Activated naive CD8-positive, alpha-beta T cell treated with anti-CD3 and anti-CD28 coated beads for 36 hours (primary cell): ENCODE data around the gene HS3ST4. TPM values are rescaled to one million over a fixed set of nuclear protein-coding genes. Genes with fewer than 3 reads are reported as not detected.

Experiments used
- DNase-seq: peaks from one replicate; pipeline ENCODE4 v3.0.0; 2021
- H3K27ac Mint-ChIP-seq: one replicate; pipeline ENCODE4 v1.8.0; 2022; ENCODE audit warnings: mild to moderate bottlenecking, moderate library complexity, mixed read lengths
- H3K27me3 Mint-ChIP-seq: one replicate; pipeline ENCODE4 v1.8.0; 2022; ENCODE audit warnings: mild to moderate bottlenecking, mixed read lengths
- H3K36me3 Mint-ChIP-seq: one replicate; pipeline ENCODE4 v1.8.0; 2021; ENCODE audit warnings: mild to moderate bottlenecking, mixed read lengths
- H3K4me1 Mint-ChIP-seq: one replicate; pipeline ENCODE4 v1.8.0; 2021; ENCODE audit warnings: mixed read lengths
- H3K4me3 Mint-ChIP-seq: one replicate; pipeline ENCODE4 v1.8.0; 2022; ENCODE audit warnings: mild to moderate bottlenecking, moderate library complexity, mixed read lengths
- H3K9me3 Mint-ChIP-seq: one replicate; pipeline ENCODE4 v1.8.0; 2022; ENCODE audit warnings: mixed read lengths
- total RNA-seq, 2 experiments: library from RNA; stranded (reverse); gene quantifications; one replicate each; pipeline ENCODE4 v1.2.3, GENCODE V29; 2021

Gene HS3ST4
- total RNA-seq, result not detected

- Mint-ChIP-seq H3K27me3 (peaks cover 69% of the 10 kb centered on the region), H3K4me3 (no peak within 1 kb of the TSS), H3K36me3 (no peaks in the 10 kb centered on the region), H3K27ac (no peak within 1 kb of the TSS), H3K4me1 (no peaks in the 10 kb centered on the region), H3K9me3 (no peaks in the 10 kb centered on the region)
- no peak for DNase-seq
Measured at GRCh38 chr16:25691519-25692091, at the start of gene HS3ST4. Gene HS3ST4 (plus strand): TSS chr16:25691959.

- H3K27me3 Mint-ChIP-seq, result peaks cover 9% of the 10 kb centered on the region
- no peaks in the 10 kb centered on the region for H3K4me1 Mint-ChIP-seq
- H3K9me3 Mint-ChIP-seq, result peaks cover 7% of the 10 kb centered on the region
- H3K4me3 Mint-ChIP-seq, result no peak overlapping the region
- no peak overlapping the region for H3K27ac Mint-ChIP-seq
- no peaks in the 10 kb centered on the region for H3K36me3 Mint-ChIP-seq
- DNase-seq, result no peak
Measured at GRCh38 chr16:25643633-25644032, 48.1 kb upstream of the HS3ST4 start.

- DNase-seq, result no peak
- Mint-ChIP-seq H3K4me3 (no peak overlapping the region), H3K27ac (no peak overlapping the region), H3K4me1 (no peaks in the 10 kb centered on the region), H3K9me3 (peaks cover 4% of the 10 kb centered on the region), H3K27me3 (peaks cover 32% of the 10 kb centered on the region), H3K36me3 (no peaks in the 10 kb centered on the region)
Measured at GRCh38 chr16:25656639-25657038, 35.1 kb upstream of the HS3ST4 start.

DNA sequence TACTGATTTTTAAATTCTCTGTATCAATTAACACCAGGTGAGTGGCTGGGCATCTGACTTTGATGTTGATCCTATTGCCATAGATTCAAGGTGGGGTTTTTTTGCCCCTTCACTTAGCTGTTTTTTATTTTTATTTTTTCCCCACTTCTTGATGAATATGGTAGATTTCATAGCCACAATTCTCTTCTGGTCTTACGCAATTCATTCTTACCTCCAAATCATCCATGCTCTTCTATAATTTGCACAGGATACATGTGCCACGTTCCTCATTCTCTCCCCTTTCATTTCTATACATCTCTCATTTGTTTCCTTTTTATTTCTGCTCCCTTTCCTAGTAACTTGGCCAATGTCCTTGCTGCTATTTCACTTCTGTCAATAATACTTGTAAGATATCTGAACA lies 14.9 kb upstream of the HS3ST4 start:
- Mint-ChIP-seq H3K36me3 (no peaks in the 10 kb centered on the region), H3K27ac (no peak overlapping the region), H3K9me3 (no peaks in the 10 kb centered on the region), H3K4me3 (no peak overlapping the region), H3K4me1 (no peaks in the 10 kb centered on the region), H3K27me3 (peaks cover 21% of the 10 kb centered on the region)
- DNase-seq, result no peak

DNA sequence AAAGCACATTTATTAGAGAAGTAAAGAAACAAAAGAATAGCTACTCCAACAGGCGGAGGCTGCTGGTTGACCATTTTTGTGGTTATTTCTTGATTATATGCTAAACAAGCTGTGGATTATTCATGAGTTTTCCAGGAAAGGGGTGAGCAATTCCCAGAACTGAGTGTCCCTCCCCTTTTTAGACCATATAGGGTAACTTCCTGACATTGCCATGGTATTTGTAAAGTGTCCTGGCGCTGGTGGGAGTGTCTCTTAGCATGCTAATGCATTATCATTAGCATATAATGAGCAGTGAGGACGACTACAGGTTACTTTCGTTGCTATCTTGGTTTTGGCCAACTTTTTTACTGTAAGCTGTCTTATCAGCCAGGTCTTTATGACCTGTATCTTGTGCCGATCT lies 12.2 kb upstream of the HS3ST4 start:
- no peak overlapping the region for H3K4me3 Mint-ChIP-seq
- no peak overlapping the region for H3K27ac Mint-ChIP-seq
- H3K36me3 Mint-ChIP-seq, result no peaks in the 10 kb centered on the region
- H3K4me1 Mint-ChIP-seq, result no peaks in the 10 kb centered on the region
- DNase-seq, result no peak
- peaks cover 15% of the 10 kb centered on the region for H3K27me3 Mint-ChIP-seq
- H3K9me3 Mint-ChIP-seq, result no peaks in the 10 kb centered on the region

DNA sequence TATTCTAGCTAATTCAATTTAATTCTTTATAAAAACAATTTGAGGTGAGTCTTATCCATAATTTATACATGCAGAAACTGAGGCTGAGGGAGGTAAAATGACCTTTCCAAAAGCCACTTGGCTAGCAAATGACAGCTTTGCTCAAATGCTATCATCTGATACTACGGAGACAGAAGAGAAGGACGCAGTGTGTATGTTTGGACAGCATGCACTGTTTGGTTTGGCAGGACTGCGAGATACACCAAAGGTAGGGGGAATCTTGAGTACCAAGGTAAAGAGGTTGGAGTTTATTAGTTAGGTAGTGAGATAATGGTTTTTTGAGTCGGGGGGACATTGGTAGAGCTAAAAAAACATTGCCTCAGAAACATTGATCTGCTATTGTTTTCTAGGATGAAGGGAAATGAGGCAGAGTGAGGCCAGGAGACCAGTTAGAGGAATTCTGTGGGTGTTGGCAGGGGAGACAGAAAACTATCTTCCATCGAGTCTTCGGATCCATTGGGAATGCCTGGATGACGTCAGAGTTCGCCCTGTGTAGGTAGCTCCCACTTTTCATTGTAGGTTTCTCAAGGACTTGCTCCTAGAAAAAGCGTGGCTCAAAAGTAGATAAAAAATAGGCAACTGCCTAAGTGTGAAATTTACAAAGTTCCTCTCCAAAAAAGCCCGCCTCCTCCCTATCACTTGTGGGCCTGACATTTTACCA lies 2.5 kb upstream of the HS3ST4 start:
- Mint-ChIP-seq H3K27ac (peak overlapping the region; percentile 9), H3K4me1 (no peaks in the 10 kb centered on the region), H3K27me3 (peaks cover 49% of the 10 kb centered on the region), H3K4me3 (no peak overlapping the region), H3K36me3 (no peaks in the 10 kb centered on the region), H3K9me3 (no peaks in the 10 kb centered on the region)
- no peak for DNase-seq

- Mint-ChIP-seq H3K4me3 (no peak overlapping the region), H3K9me3 (no peaks in the 10 kb centered on the region), H3K27me3 (peaks cover 60% of the 10 kb centered on the region), H3K36me3 (no peaks in the 10 kb centered on the region), H3K27ac (no peak overlapping the region), H3K4me1 (no peaks in the 10 kb centered on the region)
- no peak for DNase-seq
Measured at GRCh38 chr16:25690552-25691143, 1.1 kb upstream of the HS3ST4 start.

DNA sequence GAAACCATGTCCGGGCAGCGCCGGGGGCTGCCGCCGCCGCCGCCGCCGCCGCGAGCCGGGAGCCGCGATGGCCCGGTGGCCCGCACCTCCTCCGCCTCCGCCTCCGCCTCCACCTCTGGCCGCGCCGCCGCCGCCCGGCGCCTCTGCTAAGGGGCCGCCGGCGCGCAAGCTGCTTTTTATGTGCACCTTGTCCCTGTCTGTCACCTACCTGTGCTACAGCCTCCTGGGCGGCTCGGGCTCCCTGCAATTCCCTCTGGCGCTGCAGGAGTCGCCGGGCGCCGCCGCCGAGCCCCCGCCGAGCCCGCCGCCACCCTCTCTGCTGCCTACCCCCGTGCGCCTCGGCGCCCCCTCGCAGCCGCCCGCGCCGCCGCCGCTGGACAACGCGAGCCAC lies 587 bp downstream of the HS3ST4 start:
- DNase-seq, result no peak
- H3K4me3 Mint-ChIP-seq, result no peak overlapping the region
- no peaks in the 10 kb centered on the region for H3K4me1 Mint-ChIP-seq
- no peaks in the 10 kb centered on the region for H3K9me3 Mint-ChIP-seq
- H3K27me3 Mint-ChIP-seq, result peaks cover 76% of the 10 kb centered on the region
- no peak overlapping the region for H3K27ac Mint-ChIP-seq
- no peaks in the 10 kb centered on the region for H3K36me3 Mint-ChIP-seq

DNA sequence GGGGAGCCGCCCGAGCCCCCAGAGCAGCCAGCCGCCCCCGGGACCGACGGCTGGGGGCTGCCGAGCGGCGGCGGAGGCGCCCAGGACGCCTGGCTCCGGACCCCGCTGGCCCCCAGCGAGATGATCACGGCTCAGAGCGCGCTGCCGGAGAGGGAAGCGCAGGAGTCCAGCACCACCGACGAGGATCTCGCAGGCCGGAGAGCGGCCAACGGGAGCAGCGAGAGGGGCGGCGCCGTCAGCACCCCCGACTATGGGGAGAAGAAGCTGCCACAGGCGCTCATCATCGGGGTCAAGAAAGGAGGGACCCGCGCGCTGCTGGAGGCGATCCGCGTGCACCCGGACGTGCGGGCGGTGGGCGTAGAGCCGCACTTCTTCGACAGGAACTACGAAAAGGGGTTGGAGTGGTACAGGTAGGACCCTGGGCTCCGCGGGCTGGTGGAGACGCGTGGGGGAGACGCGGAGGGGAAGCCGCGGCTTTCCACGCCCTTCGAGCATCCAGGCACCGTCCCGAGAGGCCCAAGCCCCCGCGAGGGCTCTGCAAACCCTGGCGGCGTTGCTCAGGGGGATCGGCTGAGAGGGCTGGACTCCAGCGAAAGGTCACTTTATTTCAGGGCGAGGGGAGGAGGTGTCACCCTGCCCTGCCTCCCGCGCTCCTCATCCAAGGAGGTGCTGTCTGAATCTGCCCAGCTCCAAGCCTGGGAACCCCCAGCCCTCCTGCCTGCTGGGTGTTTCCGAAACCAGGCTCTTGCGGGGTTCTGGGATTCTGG lies 1.2 kb downstream of the HS3ST4 start:
- H3K27me3 Mint-ChIP-seq, result peaks cover 81% of the 10 kb centered on the region
- no peaks in the 10 kb centered on the region for H3K4me1 Mint-ChIP-seq
- no peak overlapping the region for H3K27ac Mint-ChIP-seq
- H3K9me3 Mint-ChIP-seq, result no peaks in the 10 kb centered on the region
- no peak for DNase-seq
- no peak overlapping the region for H3K4me3 Mint-ChIP-seq
- no peaks in the 10 kb centered on the region for H3K36me3 Mint-ChIP-seq

GRCh38 chr16:25693631-25694030 lies 1.9 kb downstream of the HS3ST4 start:
- Mint-ChIP-seq H3K4me3 (no peak overlapping the region), H3K36me3 (no peaks in the 10 kb centered on the region), H3K27me3 (peaks cover 87% of the 10 kb centered on the region), H3K9me3 (no peaks in the 10 kb centered on the region), H3K4me1 (no peaks in the 10 kb centered on the region), H3K27ac (no peak overlapping the region)
- DNase-seq, result no peak

GRCh38 chr16:25699069-25699468 lies 7.3 kb downstream of the HS3ST4 start:
- H3K9me3 Mint-ChIP-seq, result no peaks in the 10 kb centered on the region
- no peaks in the 10 kb centered on the region for H3K36me3 Mint-ChIP-seq
- no peak overlapping the region for H3K27ac Mint-ChIP-seq
- H3K4me3 Mint-ChIP-seq, result no peak overlapping the region
- H3K27me3 Mint-ChIP-seq, result peaks cover 64% of the 10 kb centered on the region
- DNase-seq, result no peak
- no peaks in the 10 kb centered on the region for H3K4me1 Mint-ChIP-seq

GRCh38 chr16:25700547-25700946 lies 8.8 kb downstream of the HS3ST4 start:
- H3K4me1 Mint-ChIP-seq, result no peaks in the 10 kb centered on the region
- no peak for DNase-seq
- no peaks in the 10 kb centered on the region for H3K36me3 Mint-ChIP-seq
- H3K27ac Mint-ChIP-seq, result no peak overlapping the region
- H3K27me3 Mint-ChIP-seq, result peaks cover 50% of the 10 kb centered on the region
- H3K9me3 Mint-ChIP-seq, result no peaks in the 10 kb centered on the region
- no peak overlapping the region for H3K4me3 Mint-ChIP-seq

- Mint-ChIP-seq H3K9me3 (no peaks in the 10 kb centered on the region), H3K36me3 (no peaks in the 10 kb centered on the region), H3K27me3 (peaks cover 29% of the 10 kb centered on the region), H3K4me1 (no peaks in the 10 kb centered on the region), H3K4me3 (no peak overlapping the region), H3K27ac (no peak overlapping the region)
- no peak for DNase-seq
Measured at GRCh38 chr16:25707553-25707952, 15.8 kb downstream of the HS3ST4 start.

DNA sequence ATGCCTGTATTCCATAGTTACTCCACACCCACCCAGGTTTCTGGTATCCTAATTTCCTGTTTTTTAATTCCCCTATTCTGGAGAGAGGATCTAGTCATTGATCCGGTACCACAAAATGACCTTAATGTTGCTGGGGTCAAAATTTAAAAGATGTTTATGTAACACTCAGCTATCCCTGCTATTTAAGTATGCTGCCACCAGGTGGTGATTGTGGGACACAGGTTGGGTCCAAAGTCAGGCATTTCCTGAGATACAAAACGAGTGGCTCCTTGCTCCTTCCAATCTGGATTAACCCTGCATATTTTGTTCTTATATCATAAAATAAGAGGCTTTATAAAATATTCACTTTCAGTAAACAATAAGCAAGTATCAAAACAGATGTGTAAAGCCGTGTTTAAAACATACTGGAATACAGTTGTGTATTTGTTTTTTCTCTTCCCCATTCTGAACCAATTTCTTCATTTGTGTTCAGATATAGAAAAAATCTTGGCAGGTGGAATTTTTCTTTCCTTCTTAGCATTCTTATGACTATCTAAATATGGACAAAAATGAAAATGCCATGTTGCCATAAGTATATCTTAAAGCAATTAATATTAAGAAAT lies 16.3 kb downstream of the HS3ST4 start:
- H3K27me3 Mint-ChIP-seq, result peaks cover 32% of the 10 kb centered on the region
- no peaks in the 10 kb centered on the region for H3K36me3 Mint-ChIP-seq
- DNase-seq, result no peak
- H3K27ac Mint-ChIP-seq, result no peak overlapping the region
- no peaks in the 10 kb centered on the region for H3K9me3 Mint-ChIP-seq
- no peaks in the 10 kb centered on the region for H3K4me1 Mint-ChIP-seq
- H3K4me3 Mint-ChIP-seq, result no peak overlapping the region

- Mint-ChIP-seq H3K27ac (no peak overlapping the region), H3K9me3 (no peaks in the 10 kb centered on the region), H3K4me3 (no peak overlapping the region), H3K4me1 (no peaks in the 10 kb centered on the region), H3K27me3 (peaks cover 37% of the 10 kb centered on the region), H3K36me3 (no peaks in the 10 kb centered on the region)
- DNase-seq, result no peak
Measured at GRCh38 chr16:25709213-25709612, 17.5 kb downstream of the HS3ST4 start.
